ENCODE measurements around the gene UNC45B. TPM values are rescaled to one million over a fixed set of nuclear protein-coding genes. Genes with fewer than 3 reads are reported as not detected.
A peak's percentile ranks its signal among the peaks of the same experiment; 100 is the strongest.

Gene UNC45B
- total RNA-seq, 3 donors from 2014 or later (not counting 1 experiment from before 2014, with no cell fraction given), result 0.78 to 1.4 (median 1.2) TPM

- H3K4me3 ChIP-seq (ENCODE audit: low read length), result no peak overlapping the region
- peak overlapping the region; percentile 93 for H3K27ac ChIP-seq (ENCODE audit: low read length)
- peak overlapping the region; percentile 85 to 92 for H3K27ac Mint-ChIP-seq
- intact Hi-C loops (cut with micrococcal nuclease), result loop anchor here (5.0 kb wide), 1 partner anchor 36 kb away; no protein-coding TSS in a partner anchor
- H3K4me1 Mint-ChIP-seq, result peaks cover 67 to 69% of the 10 kb centered on the region in 2 donors
- DNase-seq (no peak), ATAC-seq (no peak)
- TF ChIP-seq CTCF (IDR thresholded peaks at IDR 0.05), result no peak
- WGBS (ENCODE audit: insufficient coverage), result 10% methylated on average over 4 of the region's 5 CpGs
- no peaks in the 10 kb centered on the region for H3K27me3 Mint-ChIP-seq (ENCODE audit: low read depth in 2 of 2)
- H3K9me3 ChIP-seq (ENCODE audit: control insufficient read depth, insufficient read depth, low read length), result no peaks in the 10 kb centered on the region
- peak overlapping the region; percentile 68 for H3K4me3 Mint-ChIP-seq
- H3K36me3 ChIP-seq (ENCODE audit: control insufficient read depth, insufficient read depth, low read length), result no peaks in the 10 kb centered on the region
- H3K27me3 ChIP-seq (ENCODE audit: control insufficient read depth, insufficient read depth, low read length), result no peaks in the 10 kb centered on the region
- no peaks in the 10 kb centered on the region for H3K9me3 Mint-ChIP-seq
- H3K36me3 Mint-ChIP-seq, result no peaks in the 10 kb centered on the region
- peaks cover 46% of the 10 kb centered on the region for H3K4me1 ChIP-seq (ENCODE audit: control insufficient read depth, insufficient read depth, low read length)
Measured at GRCh38 chr17:35213412-35213940, 65.9 kb downstream of the UNC45B start.

DNA sequence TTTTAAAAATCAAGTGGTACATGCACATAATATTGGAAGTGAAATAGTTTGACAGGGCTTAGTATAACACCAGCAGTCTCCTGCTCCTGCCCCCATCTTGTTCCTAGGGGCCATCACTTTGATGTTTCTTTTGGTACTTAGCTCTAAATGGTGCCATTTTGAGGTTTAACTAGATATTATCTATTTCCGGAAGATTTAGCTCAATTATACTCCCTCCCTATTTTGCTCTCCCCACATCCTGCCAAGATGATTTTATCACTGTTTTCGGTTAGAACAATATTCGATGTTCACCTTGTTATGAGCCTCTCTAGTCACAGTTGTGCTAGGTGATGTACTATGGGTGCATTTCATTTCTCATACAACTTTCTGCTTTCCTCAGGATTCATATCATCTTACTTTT, 66.6 kb downstream of the UNC45B start:
- Histone ChIP-seq H3K9me3 (ENCODE audit: control insufficient read depth, insufficient read depth, low read length) (no peaks in the 10 kb centered on the region), H3K27me3 (ENCODE audit: control insufficient read depth, insufficient read depth, low read length) (no peaks in the 10 kb centered on the region), H3K36me3 (ENCODE audit: control insufficient read depth, insufficient read depth, low read length) (no peaks in the 10 kb centered on the region), H3K4me1 (ENCODE audit: control insufficient read depth, insufficient read depth, low read length) (peaks cover 46% of the 10 kb centered on the region), H3K27ac (ENCODE audit: low read length) (peak overlapping the region; percentile 93), H3K4me3 (ENCODE audit: low read length) (no peak overlapping the region)
- Mint-ChIP-seq H3K27ac (peak overlapping the region; percentile 85 to 92), H3K27me3 (ENCODE audit: low read depth in 2 of 2) (no peaks in the 10 kb centered on the region), H3K9me3 (no peaks in the 10 kb centered on the region), H3K4me3 (peak overlapping the region; percentile 68), H3K4me1 (peaks cover 73 to 76% of the 10 kb centered on the region in 2 donors), H3K36me3 (no peaks in the 10 kb centered on the region)
- 0% methylated on average over 3 of the region's 3 CpGs for WGBS (ENCODE audit: insufficient coverage)
- no peak for TF ChIP-seq CTCF (IDR thresholded peaks at IDR 0.05)
- DNase-seq (peak in 1 of 2 donors; percentile 90), ATAC-seq (peak; percentile 73 to 87 (median 81))
- intact Hi-C loops (cut with micrococcal nuclease), result loop anchor here (1.0 to 5.0 kb wide), 3 partner anchors 28 to 53 kb away; no protein-coding TSS in a partner anchor

GRCh38 chr17:35214631-35215273, 67.1 kb downstream of the UNC45B start:
- H3K27me3 ChIP-seq (ENCODE audit: control insufficient read depth, insufficient read depth, low read length), result no peaks in the 10 kb centered on the region
- WGBS (ENCODE audit: insufficient coverage), result 8% methylated on average over 4 of the region's 5 CpGs
- Mint-ChIP-seq H3K9me3 (no peaks in the 10 kb centered on the region), H3K4me1 (peaks cover 69 to 79% of the 10 kb centered on the region in 2 donors), H3K27ac (peak overlapping the region; percentile 85 to 92), H3K4me3 (peak overlapping the region; percentile 68), H3K36me3 (no peaks in the 10 kb centered on the region), H3K27me3 (ENCODE audit: low read depth in 2 of 2) (no peaks in the 10 kb centered on the region)
- intact Hi-C loops (cut with micrococcal nuclease), result loop anchor here (1.0 to 5.0 kb wide), 3 partner anchors 28 to 53 kb away; no protein-coding TSS in a partner anchor
- no peak overlapping the region for H3K4me3 ChIP-seq (ENCODE audit: low read length)
- no peaks in the 10 kb centered on the region for H3K36me3 ChIP-seq (ENCODE audit: control insufficient read depth, insufficient read depth, low read length)
- no peak for TF ChIP-seq CTCF (IDR thresholded peaks at IDR 0.05)
- H3K27ac ChIP-seq (ENCODE audit: low read length), result peak overlapping the region; percentile 93
- peaks cover 51% of the 10 kb centered on the region for H3K4me1 ChIP-seq (ENCODE audit: control insufficient read depth, insufficient read depth, low read length)
- peak in 1 of 2 donors; percentile 62 for DNase-seq
- peak; percentile 36 to 56 (median 48) for ATAC-seq
- no peaks in the 10 kb centered on the region for H3K9me3 ChIP-seq (ENCODE audit: control insufficient read depth, insufficient read depth, low read length)

Measured in natural killer cell (primary cell).